GM04504 (cell line): ENCODE results near the gene TLE4.
"Not testable (repeated sequence)": the region's sequence is repeated elsewhere in the genome, so short reads cannot be mapped to it uniquely, and the experiment has no call there.

Source experiments
- DNase-seq: peaks from one replicate; pipeline ENCODE4 v3.0.0-alpha.2; 2012; ENCODE audit warnings: low read depth

Gene TLE4

GRCh38 chr9:79741381-79741780 lies 169.6 kb downstream of the TLE4 start:
- DNase-seq = no peak

GRCh38 chr9:79742110-79742721 lies 170.5 kb downstream of the TLE4 start:
- no peak for DNase-seq

GRCh38 chr9:79744521-79744920 lies 172.8 kb downstream of the TLE4 start:
- no peak for DNase-seq

GRCh38 chr9:79745752-79746336 lies 174.1 kb downstream of the TLE4 start:
- no peak for DNase-seq

GRCh38 chr9:79751895-79752466 lies 180.2 kb downstream of the TLE4 start:
- not testable (repeated sequence) for DNase-seq

GRCh38 chr9:79756414-79756813 lies 184.6 kb downstream of the TLE4 start:
- no peak for DNase-seq

- no peak for DNase-seq
These were observed 185.3 kb downstream of the TLE4 start for GRCh38 chr9:79757074-79757473.

GRCh38 chr9:79757881-79758669 lies 186.3 kb downstream of the TLE4 start:
- no peak for DNase-seq

GRCh38 chr9:79759460-79759859 lies 187.7 kb downstream of the TLE4 start:
- DNase-seq = no peak

- DNase-seq = no peak
These were observed 190.3 kb downstream of the TLE4 start for GRCh38 chr9:79762070-79762469.

GRCh38 chr9:79763671-79764285 lies 192.0 kb downstream of the TLE4 start:
- no peak for DNase-seq

GRCh38 chr9:79764374-79764773 lies 192.6 kb downstream of the TLE4 start:
- DNase-seq = peak; percentile 98

GRCh38 chr9:79765466-79765865 lies 193.7 kb downstream of the TLE4 start:
- DNase-seq = no peak

GRCh38 chr9:79766091-79766490 lies 194.3 kb downstream of the TLE4 start:
- DNase-seq = no peak

GRCh38 chr9:79768194-79768593 lies 196.4 kb downstream of the TLE4 start:
- DNase-seq = no peak

- DNase-seq = no peak
These were observed 197.9 kb downstream of the TLE4 start for GRCh38 chr9:79769476-79770275.

GRCh38 chr9:79774356-79774755 lies 202.6 kb downstream of the TLE4 start:
- no peak for DNase-seq
